ENCODE data around the gene PATJ. TPM values are rescaled to one million over a fixed set of nuclear protein-coding genes. Genes with fewer than 3 reads are reported as not detected.
"Not testable (repeated sequence)": the region's sequence is repeated elsewhere in the genome, so short reads cannot be mapped to it uniquely, and the experiment has no call there.

PATJ gene
- total RNA-seq, 6 experiments from 2014 or later: 19.0 to 49.0 (median 26.7) TPM

DNA sequence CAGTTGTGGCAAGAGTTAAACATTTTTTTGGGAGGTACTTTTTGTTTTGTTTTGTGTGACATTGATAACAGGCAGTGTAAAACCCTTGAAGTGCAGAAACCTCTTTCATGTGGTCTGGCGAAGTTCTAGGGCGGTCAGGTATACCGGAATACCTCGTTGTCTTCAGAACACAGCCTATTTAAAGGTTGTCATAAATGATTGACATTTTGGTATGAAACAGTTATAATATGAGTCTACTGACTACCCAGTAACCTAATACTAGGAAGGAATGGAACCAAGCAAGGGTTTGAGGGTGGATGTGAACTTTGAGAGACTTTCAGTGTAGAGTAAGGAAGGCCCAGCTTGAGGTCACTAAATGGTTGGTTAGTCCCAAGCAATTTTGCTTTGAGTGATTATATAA, 40.5 kb downstream of the PATJ start:
- no peak overlapping the region for H3K27ac ChIP-seq
- H3K36me3 ChIP-seq: peaks cover 0 to 15% (median 0%) of the 10 kb centered on the region in 4 donors
- no peaks in the 10 kb centered on the region for H3K27me3 ChIP-seq
- no peak for TF ChIP-seq POLR2A (IDR thresholded peaks at IDR 0.05)
- TF ChIP-seq, protein P1, sequence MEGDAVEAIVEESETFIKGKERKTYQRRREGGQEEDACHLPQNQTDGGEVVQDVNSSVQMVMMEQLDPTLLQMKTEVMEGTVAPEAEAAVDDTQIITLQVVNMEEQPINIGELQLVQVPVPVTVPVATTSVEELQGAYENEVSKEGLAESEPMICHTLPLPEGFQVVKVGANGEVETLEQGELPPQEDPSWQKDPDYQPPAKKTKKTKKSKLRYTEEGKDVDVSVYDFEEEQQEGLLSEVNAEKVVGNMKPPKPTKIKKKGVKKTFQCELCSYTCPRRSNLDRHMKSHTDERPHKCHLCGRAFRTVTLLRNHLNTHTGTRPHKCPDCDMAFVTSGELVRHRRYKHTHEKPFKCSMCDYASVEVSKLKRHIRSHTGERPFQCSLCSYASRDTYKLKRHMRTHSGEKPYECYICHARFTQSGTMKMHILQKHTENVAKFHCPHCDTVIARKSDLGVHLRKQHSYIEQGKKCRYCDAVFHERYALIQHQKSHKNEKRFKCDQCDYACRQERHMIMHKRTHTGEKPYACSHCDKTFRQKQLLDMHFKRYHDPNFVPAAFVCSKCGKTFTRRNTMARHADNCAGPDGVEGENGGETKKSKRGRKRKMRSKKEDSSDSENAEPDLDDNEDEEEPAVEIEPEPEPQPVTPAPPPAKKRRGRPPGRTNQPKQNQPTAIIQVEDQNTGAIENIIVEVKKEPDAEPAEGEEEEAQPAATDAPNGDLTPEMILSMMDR (IDR thresholded peaks at IDR 0.05): no peak
- WGBS (ENCODE audit: insufficient coverage, low coverage, low lambda C conversion rate, missing lambda C conversion rate): 68% methylated on average over 4 of the region's 4 CpGs
- no peaks in the 10 kb centered on the region for H3K4me1 ChIP-seq
- ATAC-seq: no peak
- intact Hi-C loops (cut with DNase I): no loop called here
- H3K9me3 ChIP-seq: no peaks in the 10 kb centered on the region
- DNase-seq: no peak
- H3K4me3 ChIP-seq: no peak overlapping the region

DNA sequence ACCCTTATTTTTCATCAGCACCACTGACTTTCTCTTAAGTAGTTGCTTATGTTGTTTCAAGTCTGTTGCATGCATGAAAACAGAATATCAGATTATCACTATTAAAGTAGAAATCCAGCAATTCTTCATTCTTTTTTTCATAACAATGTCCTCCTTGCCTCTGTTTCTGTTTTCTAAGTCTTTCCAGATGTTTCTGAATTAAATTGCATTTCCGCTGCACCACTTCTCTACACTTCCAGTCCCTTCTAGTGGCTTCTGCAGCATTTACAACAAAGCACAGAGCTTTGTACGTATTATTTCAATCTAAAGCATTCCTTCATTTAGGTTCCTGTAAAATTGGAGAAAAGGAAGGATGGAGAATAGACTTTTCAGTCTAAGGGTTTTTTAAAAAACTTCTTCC, 42.4 kb downstream of the PATJ start:
- H3K9me3 ChIP-seq: no peaks in the 10 kb centered on the region
- intact Hi-C loops (cut with DNase I): no loop called here
- no peak for ATAC-seq
- WGBS (ENCODE audit: insufficient coverage, low coverage, low lambda C conversion rate, missing lambda C conversion rate): 100% methylated on average over 2 of the region's 2 CpGs
- H3K36me3 ChIP-seq: peaks cover 0 to 24% (median 0%) of the 10 kb centered on the region in 4 donors
- no peak overlapping the region for H3K27ac ChIP-seq
- no peak for DNase-seq
- H3K4me3 ChIP-seq: no peak overlapping the region
- H3K27me3 ChIP-seq: no peaks in the 10 kb centered on the region
- TF ChIP-seq POLR2A (IDR thresholded peaks at IDR 0.05): no peak
- TF ChIP-seq, protein P1 (IDR thresholded peaks at IDR 0.05): no peak
- H3K4me1 ChIP-seq: no peaks in the 10 kb centered on the region

- Histone ChIP-seq H3K36me3 (peaks cover 0 to 30% (median 0%) of the 10 kb centered on the region in 4 donors), H3K27ac (no peak overlapping the region), H3K27me3 (no peaks in the 10 kb centered on the region), H3K9me3 (no peaks in the 10 kb centered on the region), H3K4me1 (no peaks in the 10 kb centered on the region), H3K4me3 (no peak overlapping the region)
- intact Hi-C loops (cut with DNase I): no loop called here
- DNase-seq: no peak
- TF ChIP-seq POLR2A (IDR thresholded peaks at IDR 0.05): no peak
- TF ChIP-seq, protein P1 (IDR thresholded peaks at IDR 0.05): no peak
- ATAC-seq: no peak
- 93% methylated on average over 3 of the region's 3 CpGs for WGBS (ENCODE audit: insufficient coverage, low coverage, low lambda C conversion rate, missing lambda C conversion rate)
Measured at GRCh38 chr1:61790837-61791236, 48.6 kb downstream of the PATJ start.

- intact Hi-C loops (cut with DNase I): no loop called here
- DNase-seq (no peak), ATAC-seq (no peak)
- H3K27me3 ChIP-seq: no peaks in the 10 kb centered on the region
- TF ChIP-seq POLR2A (IDR thresholded peaks at IDR 0.05): no peak
- TF ChIP-seq, protein P1 (IDR thresholded peaks at IDR 0.05): no peak
- no peaks in the 10 kb centered on the region for H3K9me3 ChIP-seq
- 77% methylated on average over 9 of the region's 10 CpGs for WGBS (ENCODE audit: insufficient coverage, low coverage, low lambda C conversion rate, missing lambda C conversion rate)
- H3K27ac ChIP-seq: no peak overlapping the region
- no peaks in the 10 kb centered on the region for H3K4me1 ChIP-seq
- no peak overlapping the region for H3K4me3 ChIP-seq
- peaks cover 0 to 46% (median 4%) of the 10 kb centered on the region in 4 donors for H3K36me3 ChIP-seq
Measured at GRCh38 chr1:61797045-61797755, 54.9 kb downstream of the PATJ start.

GRCh38 chr1:61801047-61801446, 58.8 kb downstream of the PATJ start:
- peaks cover 0 to 58% (median 8%) of the 10 kb centered on the region in 4 donors for H3K36me3 ChIP-seq
- H3K27me3 ChIP-seq; H3K4me1 ChIP-seq; ATAC-seq; H3K9me3 ChIP-seq; H3K4me3 ChIP-seq; intact Hi-C loops (cut with DNase I); H3K27ac ChIP-seq; DNase-seq: not testable (repeated sequence)
- 91% methylated on average over 1 of the region's 1 CpG for WGBS (ENCODE audit: insufficient coverage, low coverage, low lambda C conversion rate, missing lambda C conversion rate)
